Fibroblast of the aortic adventitia (primary cell): ENCODE measurements around the gene VIPR2. TPM values are rescaled to one million over a fixed set of nuclear protein-coding genes. Genes with fewer than 3 reads are reported as not detected.
"Not testable (repeated sequence)": the region's sequence is repeated elsewhere in the genome, so short reads cannot be mapped to it uniquely, and the experiment has no call there.

Experiments
- DNase-seq: peaks from one replicate; pipeline ENCODE4 v3.0.0-alpha.2; 2010; ENCODE audit warnings: low read depth
- H3K4me3 ChIP-seq: 2 replicates; pipeline ENCODE4 v1.5.1; 2011; ENCODE audit warnings: low read depth, mild to moderate bottlenecking, control low read depth, low read length, moderate library complexity
- CTCF ChIP-seq: IDR thresholded peaks from 2 replicates; pipeline ENCODE4 v1.5.1; 2011; ENCODE audit warnings: mild to moderate bottlenecking, low read length, control low read depth, inconsistent platforms; ENCODE audit not compliant: insufficient read depth
- total RNA-seq: library from RNA; depleted of rRNA; stranded (reverse); fragments of >200 nt; gene quantifications from 2 replicates; pipeline ENCODE4 v1.2.3, GENCODE V29; 2012; ENCODE audit warnings: low replicate concordance

Gene VIPR2
- total RNA-seq, 1 donor, result not detected

GRCh38 chr7:159088016-159088865 is 56.4 kb downstream of the VIPR2 start:
- no peak overlapping the region for H3K4me3 ChIP-seq
- TF ChIP-seq CTCF, result no peak
- no peak for DNase-seq

GRCh38 chr7:159086301-159086925 is 58.3 kb downstream of the VIPR2 start:
- no peak for TF ChIP-seq CTCF
- H3K4me3 ChIP-seq, result no peak overlapping the region
- no peak for DNase-seq

GRCh38 chr7:159084069-159084801 is 60.4 kb downstream of the VIPR2 start:
- no peak for DNase-seq
- H3K4me3 ChIP-seq, result no peak overlapping the region
- no peak for TF ChIP-seq CTCF

- DNase-seq, result no peak
- no peak for TF ChIP-seq CTCF
- no peak overlapping the region for H3K4me3 ChIP-seq
These were observed 61.0 kb downstream of the VIPR2 start for GRCh38 chr7:159083698-159084068.

GRCh38 chr7:159083001-159083697 is 61.5 kb downstream of the VIPR2 start:
- no peak for DNase-seq
- H3K4me3 ChIP-seq, result no peak overlapping the region
- TF ChIP-seq CTCF, result no peak

GRCh38 chr7:159082075-159082474 is 62.6 kb downstream of the VIPR2 start:
- H3K4me3 ChIP-seq, DNase-seq: not testable (repeated sequence)
